Caco-2 (cell line): Measurements from ENCODE around the gene ECE2. TPM values are rescaled to one million over a fixed set of nuclear protein-coding genes. Genes with fewer than 3 reads are reported as not detected.

Experiments used
- BruUV-seq: library from RNA; stranded (reverse); fragments of 400-500 nt; replicated peaks from 2 replicates; lab custom pipeline; 2021; lab: Mats Ljungman, UMichigan
- CTCF ChIA-PET: fragments of 300-600 bp; sonication (Branson Sonifier 250); formaldehyde crosslinking; loops from one replicate; lab custom pipeline; 2022; ENCODE audit warnings: antibody characterized with exemption; lab: Charles Lee
- POLR2A ChIA-PET: fragments of 300-600 bp; sonication (Branson Sonifier 250); formaldehyde crosslinking; loops from one replicate; lab custom pipeline; 2022; ENCODE audit warnings: antibody characterized with exemption; lab: Charles Lee
- DNase-seq, 2 experiments: peaks; one replicate each; pipeline versions ENCODE4 v3.0.0 to v3.0.0-alpha.2; 2020 to 2022
- H3K27me3 ChIP-seq: replicated peaks from 2 replicates; pipeline ENCODE4 v1.6.0; 2011; ENCODE audit warnings: low read length; ENCODE audit not compliant: control insufficient read depth, insufficient read depth
- H3K36me3 ChIP-seq: 2 replicates; pipeline ENCODE4 v1.5.1; 2011; ENCODE audit warnings: low read length; ENCODE audit not compliant: control insufficient read depth, insufficient read depth
- H3K4me1 ChIP-seq: fragments of 250-450 bp; sonication (Bioruptor Pico); 2 replicates; pipeline ENCODE4 v1.5.1; 2020; ENCODE audit warnings: mild to moderate bottlenecking
- H3K4me3 ChIP-seq: 2 replicates; pipeline ENCODE4 v1.5.1; 2011; ENCODE audit warnings: low read depth, mild to moderate bottlenecking, control low read depth, low read length
- H3K9me3 ChIP-seq: fragments of 250-450 bp; sonication (Bioruptor Pico); 2 replicates; pipeline ENCODE4 v1.5.1; 2020; ENCODE audit warnings: mild to moderate bottlenecking, moderate library complexity
- H3K27ac Mint-ChIP-seq: one replicate; pipeline ENCODE4 v1.8.0; 2022; ENCODE audit warnings: mixed read lengths; ENCODE audit not compliant: unreplicated experiment
- H3K27me3 Mint-ChIP-seq: one replicate; pipeline ENCODE4 v1.8.0; 2022; ENCODE audit warnings: mixed read lengths; ENCODE audit not compliant: insufficient read depth, unreplicated experiment
- H3K36me3 Mint-ChIP-seq: one replicate; pipeline ENCODE4 v1.8.0; 2022; ENCODE audit warnings: mild to moderate bottlenecking, mixed read lengths; ENCODE audit not compliant: insufficient read depth, unreplicated experiment
- H3K4me1 Mint-ChIP-seq: one replicate; pipeline ENCODE4 v1.8.0; 2022; ENCODE audit warnings: low read depth, mixed read lengths; ENCODE audit not compliant: unreplicated experiment
- H3K4me3 Mint-ChIP-seq: one replicate; pipeline ENCODE4 v1.8.0; 2022; ENCODE audit warnings: mild to moderate bottlenecking, moderate library complexity, mixed read lengths; ENCODE audit not compliant: unreplicated experiment
- H3K9me3 Mint-ChIP-seq: one replicate; pipeline ENCODE4 v1.8.0; 2022; ENCODE audit warnings: mixed read lengths; ENCODE audit not compliant: unreplicated experiment
- CTCF ChIP-seq, 2 experiments: fragments of 200-600 bp in 1 of 2; IDR thresholded peaks; 1 replicate in 1 of 2; 2 replicates in 1 of 2; pipeline versions ENCODE4 v1.5.1 to v1.8.0; 2011 to 2022; ENCODE audit warnings: antibody characterized with exemption in 1 of 2, control low read depth in 1 of 2, inconsistent platforms in 1 of 2, low read depth in 1 of 2, low read length in 1 of 2, mild to moderate bottlenecking in 1 of 2, moderate library complexity in 1 of 2; ENCODE audit not compliant: insufficient read depth in 1 of 2, severe bottlenecking in 1 of 2, unreplicated experiment in 1 of 2
- intact Hi-C: fragments of 100-400 bp; cut with micrococcal nuclease; formaldehyde crosslinking; loops from one replicate; pipeline ENCODE4 v1.10.0; 2022; ENCODE audit not compliant: unreplicated experiment
- total RNA-seq: library from RNA; stranded (reverse); gene quantifications from 2 replicates; pipeline ENCODE4 v1.2.3, GENCODE V29; 2022

The ECE2 gene
- total RNA-seq, 1 experiment from 2014 or later: not detected

GRCh38 chr3:184250167-184250828, 25.5 kb upstream of the ECE2 start:
- Mint-ChIP-seq H3K36me3 (peaks cover 16% of the 10 kb centered on the region), H3K4me3 (peak overlapping the region; percentile 89), H3K27ac (peak overlapping the region; percentile 96), H3K27me3 (no peaks in the 10 kb centered on the region), H3K4me1 (no peaks in the 10 kb centered on the region), H3K9me3 (no peaks in the 10 kb centered on the region)
- Histone ChIP-seq H3K4me3 (peak overlapping the region; percentile 89), H3K27me3 (no peaks in the 10 kb centered on the region), H3K4me1 (no peaks in the 10 kb centered on the region), H3K36me3 (no peaks in the 10 kb centered on the region), H3K9me3 (no peaks in the 10 kb centered on the region)
- no TSS peak for BruUV-seq
- CTCF ChIA-PET: interaction anchor here (1.0 kb wide), 2 partner anchors 10 to 76 kb away, joined by 4 to 5 read pairs; no protein-coding TSS in a partner anchor
- peak; percentile 74 to 92 for TF ChIP-seq CTCF (IDR thresholded peaks at IDR 0.05; ENCODE audit: insufficient read depth in 1 of 2, low read depth in 1 of 2, low read length in 1 of 2, severe bottlenecking in 1 of 2, unreplicated experiment in 1 of 2)
- DNase-seq: peak; percentile 93
- intact Hi-C loops: loop anchor here (1.0 kb wide), 1 partner anchor 12 kb away; no protein-coding TSS in a partner anchor
- POLR2A ChIA-PET: no interaction called here

- POLR2A ChIA-PET: no interaction called here
- no peak overlapping the region for H3K4me3 Mint-ChIP-seq
- H3K9me3 Mint-ChIP-seq: no peaks in the 10 kb centered on the region
- no TSS peak for BruUV-seq
- peaks cover 5% of the 10 kb centered on the region for H3K27me3 Mint-ChIP-seq
- CTCF ChIA-PET: no interaction called here
- peaks cover 17% of the 10 kb centered on the region for H3K36me3 Mint-ChIP-seq
- Histone ChIP-seq H3K36me3 (no peaks in the 10 kb centered on the region), H3K4me1 (peaks cover 4% of the 10 kb centered on the region; the same call in 1 of the 2 replicates), H3K9me3 (no peaks in the 10 kb centered on the region), H3K27me3 (peaks cover 2% of the 10 kb centered on the region), H3K4me3 (no peak overlapping the region)
- no peak for DNase-seq
- no peak for TF ChIP-seq CTCF (IDR thresholded peaks at IDR 0.05; ENCODE audit: insufficient read depth in 1 of 2, low read depth in 1 of 2, low read length in 1 of 2, severe bottlenecking in 1 of 2, unreplicated experiment in 1 of 2)
- no peaks in the 10 kb centered on the region for H3K4me1 Mint-ChIP-seq
- intact Hi-C loops: no loop called here
- no peak overlapping the region for H3K27ac Mint-ChIP-seq
Measured at GRCh38 chr3:184255291-184256039, 20.4 kb upstream of the ECE2 start.

- CTCF ChIA-PET: no interaction called here
- no TSS peak for BruUV-seq
- intact Hi-C loops: no loop called here
- POLR2A ChIA-PET: no interaction called here
- H3K27me3 ChIP-seq: peaks cover 4% of the 10 kb centered on the region
- no peak for TF ChIP-seq CTCF (IDR thresholded peaks at IDR 0.05; ENCODE audit: insufficient read depth in 1 of 2, low read depth in 1 of 2, low read length in 1 of 2, severe bottlenecking in 1 of 2, unreplicated experiment in 1 of 2)
- peaks cover 6% of the 10 kb centered on the region for H3K4me1 Mint-ChIP-seq
- no peak overlapping the region for H3K4me3 Mint-ChIP-seq
- no peak overlapping the region for H3K27ac Mint-ChIP-seq
- H3K36me3 Mint-ChIP-seq: peaks cover 26% of the 10 kb centered on the region
- no peaks in the 10 kb centered on the region for H3K9me3 ChIP-seq
- no peaks in the 10 kb centered on the region for H3K9me3 Mint-ChIP-seq
- H3K4me3 ChIP-seq: no peak overlapping the region
- H3K36me3 ChIP-seq: no peaks in the 10 kb centered on the region
- peaks cover 9% of the 10 kb centered on the region; the same call in 1 of the 2 replicates for H3K4me1 ChIP-seq
- H3K27me3 Mint-ChIP-seq: peaks cover 11% of the 10 kb centered on the region
- no peak for DNase-seq
Measured at GRCh38 chr3:184257083-184257915, 18.5 kb upstream of the ECE2 start.
